ENCODE measurements around the gene CYSTM1.
"Not testable (repeated sequence)": the region's sequence is repeated elsewhere in the genome, so short reads cannot be mapped to it uniquely, and the experiment has no call there.

The CYSTM1 gene

GRCh38 chr5:140150201-140150600, 24.8 kb upstream of the CYSTM1 start:
- no peak for DNase-seq (ENCODE audit: low spot score)

GRCh38 chr5:140151144-140152021, 23.6 kb upstream of the CYSTM1 start:
- no peak for DNase-seq (ENCODE audit: low spot score)

GRCh38 chr5:140152022-140152999, 22.7 kb upstream of the CYSTM1 start:
- no peak for DNase-seq (ENCODE audit: low spot score)

GRCh38 chr5:140153255-140153654, 21.7 kb upstream of the CYSTM1 start:
- no peak for DNase-seq (ENCODE audit: low spot score)

GRCh38 chr5:140153905-140154304, 21.1 kb upstream of the CYSTM1 start:
- DNase-seq (ENCODE audit: low spot score) = no peak

- not testable (repeated sequence) for DNase-seq (ENCODE audit: low spot score)
These were observed 20.1 kb upstream of the CYSTM1 start for GRCh38 chr5:140154710-140155381.

GRCh38 chr5:140157032-140157781, 17.8 kb upstream of the CYSTM1 start:
- DNase-seq (ENCODE audit: low spot score) = peak; percentile 93

- no peak for DNase-seq (ENCODE audit: low spot score)
These were observed 15.7 kb upstream of the CYSTM1 start for GRCh38 chr5:140159014-140159927.

GRCh38 chr5:140162275-140162674, 12.7 kb upstream of the CYSTM1 start:
- DNase-seq (ENCODE audit: low spot score) = no peak

- no peak for DNase-seq (ENCODE audit: low spot score)
These were observed 12.2 kb upstream of the CYSTM1 start for GRCh38 chr5:140162781-140163180.

- DNase-seq (ENCODE audit: low spot score) = no peak
These were observed 9.7 kb upstream of the CYSTM1 start for GRCh38 chr5:140165101-140165922.

GRCh38 chr5:140165923-140166270, 9.1 kb upstream of the CYSTM1 start:
- no peak for DNase-seq (ENCODE audit: low spot score)

GRCh38 chr5:140166911-140167310, 8.1 kb upstream of the CYSTM1 start:
- DNase-seq (ENCODE audit: low spot score) = peak; percentile 30

- no peak for DNase-seq (ENCODE audit: low spot score)
These were observed 6.6 kb upstream of the CYSTM1 start for GRCh38 chr5:140168371-140168770.

- no peak for DNase-seq (ENCODE audit: low spot score)
These were observed 5.6 kb upstream of the CYSTM1 start for GRCh38 chr5:140169410-140169809.

GRCh38 chr5:140172483-140172882, 2.5 kb upstream of the CYSTM1 start:
- DNase-seq (ENCODE audit: low spot score) = no peak

GRCh38 chr5:140174014-140174413, 974 bp upstream of the CYSTM1 start:
- DNase-seq (ENCODE audit: low spot score) = no peak

- DNase-seq (ENCODE audit: low spot score) = peak; percentile 34
These were observed 511 bp downstream of the CYSTM1 start for GRCh38 chr5:140175367-140176030.

GRCh38 chr5:140176031-140176387, 1.0 kb downstream of the CYSTM1 start:
- DNase-seq (ENCODE audit: low spot score) = no peak
